Spleen (tissue), 7 donors: ENCODE results near the gene C10orf53.

Experiments used
- POLR2A ChIP-seq, 3 donors: fragments of 450-650 bp; IDR thresholded peaks; one replicate each; pipeline ENCODE4 v1.5.1; 2017; ENCODE audit warnings: antibody characterized with exemption in 3 of 3, mild to moderate bottlenecking in 1 of 3
- POLR2AphosphoS5 ChIP-seq, 3 donors: sonication (generic); formaldehyde crosslinking; IDR thresholded peaks; one replicate each; pipeline ENCODE4 v1.5.1; 2017; ENCODE audit warnings: antibody characterized with exemption in 3 of 3
- TF ChIP-seq, protein P1 (sequence below), 11 experiments: fragments of 200-600 bp in 7 of 11; fragments of 450-650 bp in 4 of 11; sonication (generic) in 4 of 11; IDR thresholded peaks in 8 of 11; conservative IDR thresholded peaks in 3 of 11; 1 replicate in 7 of 11; 2 replicates in 4 of 11; pipeline versions ENCODE4 v1.4.0 to v1.8.0; 2016 to 2021; ENCODE audit warnings: antibody characterized with exemption in 11 of 11, inconsistent platforms in 4 of 11, mild to moderate bottlenecking in 1 of 11
- donor health status: DM: no; HTN: no; CAD: no; lungs with moderate emphysema.
- donor health status: DM: no; HTN: no; CAD: no.
- donor health status: DM: no; HTN: no; CAD: no.

GRCh38 chr10:49682879-49683278 is 3.4 kb downstream of the C10orf53 start:
- TF ChIP-seq, protein P1, sequence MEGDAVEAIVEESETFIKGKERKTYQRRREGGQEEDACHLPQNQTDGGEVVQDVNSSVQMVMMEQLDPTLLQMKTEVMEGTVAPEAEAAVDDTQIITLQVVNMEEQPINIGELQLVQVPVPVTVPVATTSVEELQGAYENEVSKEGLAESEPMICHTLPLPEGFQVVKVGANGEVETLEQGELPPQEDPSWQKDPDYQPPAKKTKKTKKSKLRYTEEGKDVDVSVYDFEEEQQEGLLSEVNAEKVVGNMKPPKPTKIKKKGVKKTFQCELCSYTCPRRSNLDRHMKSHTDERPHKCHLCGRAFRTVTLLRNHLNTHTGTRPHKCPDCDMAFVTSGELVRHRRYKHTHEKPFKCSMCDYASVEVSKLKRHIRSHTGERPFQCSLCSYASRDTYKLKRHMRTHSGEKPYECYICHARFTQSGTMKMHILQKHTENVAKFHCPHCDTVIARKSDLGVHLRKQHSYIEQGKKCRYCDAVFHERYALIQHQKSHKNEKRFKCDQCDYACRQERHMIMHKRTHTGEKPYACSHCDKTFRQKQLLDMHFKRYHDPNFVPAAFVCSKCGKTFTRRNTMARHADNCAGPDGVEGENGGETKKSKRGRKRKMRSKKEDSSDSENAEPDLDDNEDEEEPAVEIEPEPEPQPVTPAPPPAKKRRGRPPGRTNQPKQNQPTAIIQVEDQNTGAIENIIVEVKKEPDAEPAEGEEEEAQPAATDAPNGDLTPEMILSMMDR (IDR thresholded peaks at IDR 0.05 in 8 of 11, conservative IDR thresholded peaks at IDR 0.05 in 3 of 11), result no peak
- TF ChIP-seq POLR2A (IDR thresholded peaks at IDR 0.05) (no peak), POLR2AphosphoS5 (IDR thresholded peaks at IDR 0.05) (no peak)
